Activated naive CD8-positive, alpha-beta T cell (primary cell): ENCODE results near the gene AFF3.

ENCODE experiments used
- H3K27ac Mint-ChIP-seq: one replicate; pipeline ENCODE4 v1.8.0; 2021; ENCODE audit warnings: mixed read lengths
- H3K27me3 Mint-ChIP-seq: one replicate; pipeline ENCODE4 v1.8.0; 2021; ENCODE audit warnings: mixed read lengths
- H3K36me3 Mint-ChIP-seq: one replicate; pipeline ENCODE4 v1.8.0; 2021; ENCODE audit warnings: mixed read lengths
- H3K4me1 Mint-ChIP-seq: one replicate; pipeline ENCODE4 v1.8.0; 2021; ENCODE audit warnings: low read depth, mixed read lengths
- H3K4me3 Mint-ChIP-seq: one replicate; pipeline ENCODE4 v1.8.0; 2021; ENCODE audit warnings: mild to moderate bottlenecking, mixed read lengths
- H3K9me3 Mint-ChIP-seq: one replicate; pipeline ENCODE4 v1.8.0; 2021; ENCODE audit warnings: low read depth, mixed read lengths

The AFF3 gene

GRCh38 chr2:99875627-99876201 lies 266.7 kb downstream of the AFF3 start:
- no peak overlapping the region for H3K4me3 Mint-ChIP-seq
- H3K4me1 Mint-ChIP-seq = no peaks in the 10 kb centered on the region
- no peak overlapping the region for H3K27ac Mint-ChIP-seq
- no peaks in the 10 kb centered on the region for H3K9me3 Mint-ChIP-seq
- no peaks in the 10 kb centered on the region for H3K27me3 Mint-ChIP-seq
- H3K36me3 Mint-ChIP-seq = no peaks in the 10 kb centered on the region

GRCh38 chr2:99868260-99868659 lies 274.1 kb downstream of the AFF3 start:
- Mint-ChIP-seq H3K4me3 (no peak overlapping the region), H3K27me3 (no peaks in the 10 kb centered on the region), H3K27ac (no peak overlapping the region), H3K9me3 (no peaks in the 10 kb centered on the region), H3K36me3 (no peaks in the 10 kb centered on the region), H3K4me1 (no peaks in the 10 kb centered on the region)

GRCh38 chr2:99867770-99868169 lies 274.6 kb downstream of the AFF3 start:
- Mint-ChIP-seq H3K4me3 (no peak overlapping the region), H3K4me1 (no peaks in the 10 kb centered on the region), H3K27ac (no peak overlapping the region), H3K9me3 (no peaks in the 10 kb centered on the region), H3K27me3 (no peaks in the 10 kb centered on the region), H3K36me3 (no peaks in the 10 kb centered on the region)

GRCh38 chr2:99865818-99866676 lies 276.3 kb downstream of the AFF3 start:
- H3K27me3 Mint-ChIP-seq = no peaks in the 10 kb centered on the region
- H3K4me1 Mint-ChIP-seq = peaks cover 15% of the 10 kb centered on the region
- no peak overlapping the region for H3K27ac Mint-ChIP-seq
- H3K36me3 Mint-ChIP-seq = no peaks in the 10 kb centered on the region
- no peak overlapping the region for H3K4me3 Mint-ChIP-seq
- H3K9me3 Mint-ChIP-seq = no peaks in the 10 kb centered on the region

- H3K27ac Mint-ChIP-seq = no peak overlapping the region
Measured at GRCh38 chr2:99864561-99865553, 277.5 kb downstream of the AFF3 start.

GRCh38 chr2:99863903-99864270 lies 278.5 kb downstream of the AFF3 start:
- H3K27me3 Mint-ChIP-seq = no peaks in the 10 kb centered on the region
- H3K9me3 Mint-ChIP-seq = no peaks in the 10 kb centered on the region
- H3K4me1 Mint-ChIP-seq = peaks cover 19% of the 10 kb centered on the region
- H3K36me3 Mint-ChIP-seq = no peaks in the 10 kb centered on the region
- no peak overlapping the region for H3K4me3 Mint-ChIP-seq
- no peak overlapping the region for H3K27ac Mint-ChIP-seq

More at GRCh38 chr2:99864561-99865553, 277.5 kb downstream of the AFF3 start:
- Mint-ChIP-seq H3K9me3 (no peaks in the 10 kb centered on the region), H3K27me3 (no peaks in the 10 kb centered on the region), H3K4me1 (peaks cover 19% of the 10 kb centered on the region), H3K36me3 (no peaks in the 10 kb centered on the region), H3K4me3 (no peak overlapping the region)

GRCh38 chr2:99863236-99863902 lies 279.0 kb downstream of the AFF3 start:
- H3K27me3 Mint-ChIP-seq = no peaks in the 10 kb centered on the region
- no peak overlapping the region for H3K4me3 Mint-ChIP-seq
- no peaks in the 10 kb centered on the region for H3K9me3 Mint-ChIP-seq
- H3K27ac Mint-ChIP-seq = no peak overlapping the region
- peaks cover 19% of the 10 kb centered on the region for H3K4me1 Mint-ChIP-seq
- no peaks in the 10 kb centered on the region for H3K36me3 Mint-ChIP-seq

- H3K4me3 Mint-ChIP-seq = no peak overlapping the region
- H3K27me3 Mint-ChIP-seq = no peaks in the 10 kb centered on the region
- no peaks in the 10 kb centered on the region for H3K9me3 Mint-ChIP-seq
- no peak overlapping the region for H3K27ac Mint-ChIP-seq
- H3K36me3 Mint-ChIP-seq = no peaks in the 10 kb centered on the region
- peaks cover 19% of the 10 kb centered on the region for H3K4me1 Mint-ChIP-seq
Measured at GRCh38 chr2:99862566-99862965, 279.8 kb downstream of the AFF3 start.

GRCh38 chr2:99861376-99861760 lies 281.0 kb downstream of the AFF3 start:
- H3K27ac Mint-ChIP-seq = no peak overlapping the region
- H3K9me3 Mint-ChIP-seq = peaks cover under 1% of the 10 kb centered on the region
- H3K36me3 Mint-ChIP-seq = no peaks in the 10 kb centered on the region
- no peak overlapping the region for H3K4me3 Mint-ChIP-seq
- no peaks in the 10 kb centered on the region for H3K27me3 Mint-ChIP-seq
- H3K4me1 Mint-ChIP-seq = peaks cover 19% of the 10 kb centered on the region

- Mint-ChIP-seq H3K4me3 (no peak overlapping the region), H3K27me3 (no peaks in the 10 kb centered on the region), H3K9me3 (peaks cover 5% of the 10 kb centered on the region), H3K36me3 (no peaks in the 10 kb centered on the region), H3K27ac (no peak overlapping the region), H3K4me1 (peaks cover 19% of the 10 kb centered on the region)
Measured at GRCh38 chr2:99860720-99861375, 281.5 kb downstream of the AFF3 start.

- Mint-ChIP-seq H3K27me3 (no peaks in the 10 kb centered on the region), H3K9me3 (peaks cover 5% of the 10 kb centered on the region), H3K27ac (no peak overlapping the region), H3K36me3 (no peaks in the 10 kb centered on the region), H3K4me3 (no peak overlapping the region), H3K4me1 (peaks cover 19% of the 10 kb centered on the region)
Measured at GRCh38 chr2:99858951-99859596, 283.3 kb downstream of the AFF3 start.

GRCh38 chr2:99857867-99858444 lies 284.4 kb downstream of the AFF3 start:
- no peak overlapping the region for H3K4me3 Mint-ChIP-seq
- H3K27me3 Mint-ChIP-seq = no peaks in the 10 kb centered on the region
- H3K36me3 Mint-ChIP-seq = no peaks in the 10 kb centered on the region
- peaks cover 19% of the 10 kb centered on the region for H3K4me1 Mint-ChIP-seq
- peaks cover 5% of the 10 kb centered on the region for H3K9me3 Mint-ChIP-seq
- no peak overlapping the region for H3K27ac Mint-ChIP-seq

- Mint-ChIP-seq H3K27ac (no peak overlapping the region), H3K4me3 (no peak overlapping the region), H3K36me3 (no peaks in the 10 kb centered on the region), H3K27me3 (no peaks in the 10 kb centered on the region), H3K9me3 (peaks cover 5% of the 10 kb centered on the region), H3K4me1 (peaks cover 16% of the 10 kb centered on the region)
Measured at GRCh38 chr2:99857372-99857771, 285.0 kb downstream of the AFF3 start.
